Caki2 (cell line): ENCODE data around the gene MED25. TPM values are rescaled to one million over a fixed set of nuclear protein-coding genes. Genes with fewer than 3 reads are reported as not detected.
A peak's percentile ranks its signal among the peaks of the same experiment; 100 is the strongest.

Experiments
- DNase-seq: peaks from one replicate; pipeline ENCODE4 v3.0.0-alpha.2; 2015; ENCODE audit warnings: low read depth
- in situ Hi-C: cut with HindIII; loops from 2 replicates; pipeline ENCODE4 v1.10.0; 2016; ENCODE audit warnings: low sequenced_read_pairs, low pct_unique_long_range_greater_than_20kb, mixed read lengths
- total RNA-seq: library from RNA; depleted of rRNA; stranded (reverse); fragments of >200 nt; shearing (Covaris generic); gene quantifications from 2 replicates; pipeline ENCODE4 v1.2.3, GENCODE V29; 2014; ENCODE audit warnings: low replicate concordance

Gene MED25
- total RNA-seq, 1 experiment from 2014 or later = 27.0 TPM

DNA sequence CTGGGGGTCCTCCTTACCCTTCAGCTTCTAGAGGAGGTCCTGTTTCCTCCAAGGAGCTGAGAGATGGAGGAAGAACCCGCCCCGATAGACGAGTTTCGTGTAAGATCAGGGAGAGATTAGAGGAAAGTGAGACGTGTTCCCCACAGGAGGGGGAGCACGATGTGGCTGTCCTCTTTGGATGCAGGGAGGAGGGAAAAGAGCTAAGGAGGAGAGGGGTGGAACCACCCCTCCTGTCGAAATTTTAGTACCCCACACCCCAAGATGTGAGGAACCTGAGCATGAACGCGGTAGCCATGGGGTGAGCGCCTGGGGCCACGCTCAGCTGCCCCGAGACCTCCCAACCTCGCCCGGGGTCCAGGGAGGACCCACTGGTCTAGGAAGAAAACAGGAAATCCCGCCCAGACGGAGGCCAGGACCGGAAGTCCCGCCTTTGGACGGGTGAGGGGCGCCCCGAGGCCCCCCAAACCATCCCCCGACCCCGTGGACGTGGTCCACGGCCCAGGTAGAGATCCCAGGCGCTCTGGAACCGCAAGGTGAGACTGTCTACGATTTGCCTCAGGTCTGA is 57.9 kb downstream of the MED25 start:
- in situ Hi-C loops = no loop called here
- peak; percentile 61 for DNase-seq

DNA sequence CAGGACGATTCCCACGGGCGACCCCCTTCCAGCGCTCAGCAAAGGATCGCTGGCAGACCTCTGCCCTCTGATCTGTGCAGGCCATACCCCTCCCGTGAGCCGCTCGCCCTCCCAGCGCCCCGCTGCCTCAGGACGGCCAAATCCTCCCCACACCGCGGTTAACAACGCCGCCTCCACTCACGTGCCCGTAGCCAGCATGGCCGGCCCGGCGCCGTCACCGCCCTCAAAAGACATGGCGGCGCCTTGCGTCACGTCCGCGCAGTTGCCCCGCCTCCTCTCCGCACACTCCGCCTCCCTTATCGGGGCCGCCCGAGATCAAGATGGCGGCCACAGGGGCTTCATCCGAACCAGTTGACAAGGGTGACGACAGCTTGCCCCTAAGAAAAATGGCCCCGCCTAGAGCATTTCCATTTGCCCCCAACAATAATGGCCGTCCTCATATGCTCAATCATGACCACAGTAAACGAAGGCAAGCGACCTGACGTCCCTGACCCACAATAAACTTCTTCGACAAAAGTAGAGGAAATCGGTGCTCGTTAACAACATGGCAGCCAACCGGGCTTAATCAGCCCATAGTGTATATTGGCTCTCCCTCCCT is 58.4 kb downstream of the MED25 start:
- in situ Hi-C loops = no loop called here
- DNase-seq = peak; percentile 99

GRCh38 chr19:49877020-49877878 is 59.2 kb downstream of the MED25 start, which contains the start of the genes AKT1S1 and TBC1D17:
Gene AKT1S1 (minus strand): TSS chr19:49877355. CDS start chr19:49873295, 4,060 bp downstream.
Gene TBC1D17 (plus strand): TSS chr19:49877702. CDS start chr19:49877724, 22 bp downstream.
- in situ Hi-C loops = no loop called here
- DNase-seq = peak; percentile 100

GRCh38 chr19:49877879-49878743 is 60.0 kb downstream of the MED25 start:
- DNase-seq = peak; percentile 96
- in situ Hi-C loops = no loop called here

DNA sequence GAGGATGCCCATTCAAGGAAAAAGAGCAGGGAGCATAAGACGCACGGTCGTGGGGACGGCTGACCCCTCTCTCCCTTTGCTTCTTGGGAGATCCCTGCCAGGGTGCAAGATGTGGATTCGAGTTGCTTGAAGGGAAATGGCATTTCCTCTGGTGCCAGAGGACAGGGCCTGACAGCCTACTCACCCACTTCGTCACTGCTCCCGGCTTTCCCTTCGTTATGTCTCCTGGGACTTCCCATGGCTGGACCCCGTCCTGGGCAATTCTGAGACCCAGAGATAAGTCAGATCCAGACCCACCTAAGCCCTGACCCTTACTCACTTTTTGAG is 60.6 kb downstream of the MED25 start:
- in situ Hi-C loops = no loop called here
- DNase-seq = no peak

DNA sequence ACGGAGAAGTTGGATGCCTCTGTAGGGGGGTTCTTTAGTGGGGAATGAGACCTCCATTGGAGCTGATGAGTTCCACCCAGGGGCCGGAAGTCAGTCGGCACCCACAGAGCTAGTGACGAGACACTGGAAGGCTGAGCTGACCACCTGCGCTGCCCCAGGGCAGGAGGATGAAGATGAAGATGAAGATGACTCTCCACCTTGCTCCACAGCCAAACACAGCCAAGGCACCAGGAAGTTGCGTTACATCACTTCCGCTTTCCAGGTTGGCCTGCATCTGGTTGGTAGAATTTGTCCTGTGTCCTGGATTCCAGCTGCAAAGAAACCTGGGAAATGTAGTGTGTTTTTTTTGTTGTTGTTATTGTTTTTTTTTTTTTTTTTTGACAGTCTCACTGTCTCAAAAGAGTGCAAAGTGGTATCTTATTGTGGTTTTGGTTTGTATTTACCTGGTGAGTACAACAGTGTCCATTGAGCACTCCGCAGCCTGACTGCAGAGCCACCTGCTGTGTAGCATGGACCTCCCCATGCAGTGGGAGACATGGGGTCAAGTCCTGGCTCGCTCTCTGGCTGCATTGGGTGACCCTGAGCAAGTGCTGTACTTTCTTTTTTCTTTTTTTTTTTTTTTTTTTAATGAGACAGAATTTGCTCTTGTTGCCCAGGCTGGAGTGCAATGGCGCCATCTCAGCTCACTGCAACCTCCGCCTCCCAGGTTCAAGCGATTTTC is 61.3 kb downstream of the MED25 start:
- DNase-seq = peak; percentile 19
- in situ Hi-C loops = no loop called here

DNA sequence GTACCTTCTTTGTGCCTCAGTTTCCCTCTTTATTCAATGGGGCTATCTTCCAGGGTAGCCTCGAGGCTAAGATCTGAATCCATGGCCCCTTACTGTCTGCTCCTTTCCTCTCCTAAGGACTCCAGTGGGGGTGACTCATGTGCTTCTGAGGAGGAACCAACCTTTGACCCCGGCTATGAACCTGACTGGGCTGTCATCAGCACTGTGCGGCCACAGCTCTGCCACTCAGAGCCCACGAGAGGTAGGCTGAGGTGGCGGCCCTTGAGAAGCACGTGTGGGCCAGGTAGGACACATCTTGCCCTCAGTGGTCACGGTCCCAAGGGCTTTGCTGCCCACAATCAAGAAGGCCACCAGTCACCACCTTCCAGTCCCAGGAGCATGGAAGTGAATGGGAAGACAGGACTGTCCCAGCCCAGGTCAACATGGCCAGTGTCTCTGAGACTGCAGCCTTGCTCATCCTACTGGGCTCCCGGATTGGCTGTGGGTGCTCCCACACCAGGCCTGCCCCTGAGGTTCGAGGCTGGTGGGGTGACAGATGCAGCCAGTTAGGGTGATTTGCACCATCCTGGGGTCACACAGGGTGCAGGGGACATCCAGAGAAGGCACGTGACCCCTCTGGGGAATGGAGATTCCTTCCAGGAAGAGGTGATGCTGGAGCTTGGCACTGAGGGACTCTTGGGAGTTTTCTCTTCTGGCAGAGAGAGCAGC is 62.2 kb downstream of the MED25 start:
- DNase-seq = no peak
- in situ Hi-C loops = no loop called here

GRCh38 chr19:49881186-49881585 is 63.1 kb downstream of the MED25 start:
- in situ Hi-C loops = no loop called here
- no peak for DNase-seq

DNA sequence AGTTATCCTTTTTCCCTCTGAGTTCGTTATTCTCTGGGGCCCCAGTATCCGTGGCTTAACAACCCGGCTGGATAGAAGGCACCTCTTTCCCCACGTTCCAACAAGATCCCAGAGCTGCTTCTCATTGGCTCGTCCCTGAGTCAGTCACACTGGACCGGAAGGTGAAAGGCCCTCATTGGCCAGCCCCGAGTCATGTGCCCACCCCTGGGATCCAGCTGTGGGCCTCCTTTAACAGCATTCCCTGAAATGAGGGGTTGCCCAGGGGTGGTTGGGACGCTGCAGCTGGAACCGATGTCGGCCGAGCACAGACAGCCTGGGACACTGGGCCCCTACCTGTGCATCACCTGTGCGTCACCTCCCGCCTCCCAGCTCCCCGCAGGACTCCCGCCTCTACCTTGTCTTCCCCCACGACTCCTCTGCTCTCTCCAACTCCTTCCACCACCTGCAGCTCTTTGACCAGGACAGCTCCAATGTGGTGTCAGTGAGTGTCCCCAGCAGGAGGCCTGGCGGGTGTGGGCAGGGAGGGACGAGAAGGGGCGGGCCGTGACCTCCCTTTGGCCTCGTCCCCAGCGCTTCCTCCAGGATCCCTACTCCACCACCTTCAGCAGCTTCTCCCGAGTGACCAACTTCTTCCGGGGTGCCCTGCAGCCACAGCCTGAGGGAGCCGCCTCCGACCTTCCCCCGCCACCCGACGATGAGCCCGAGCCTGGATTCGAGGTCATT is 63.7 kb downstream of the MED25 start:
- DNase-seq = no peak
- in situ Hi-C loops = no loop called here

DNA sequence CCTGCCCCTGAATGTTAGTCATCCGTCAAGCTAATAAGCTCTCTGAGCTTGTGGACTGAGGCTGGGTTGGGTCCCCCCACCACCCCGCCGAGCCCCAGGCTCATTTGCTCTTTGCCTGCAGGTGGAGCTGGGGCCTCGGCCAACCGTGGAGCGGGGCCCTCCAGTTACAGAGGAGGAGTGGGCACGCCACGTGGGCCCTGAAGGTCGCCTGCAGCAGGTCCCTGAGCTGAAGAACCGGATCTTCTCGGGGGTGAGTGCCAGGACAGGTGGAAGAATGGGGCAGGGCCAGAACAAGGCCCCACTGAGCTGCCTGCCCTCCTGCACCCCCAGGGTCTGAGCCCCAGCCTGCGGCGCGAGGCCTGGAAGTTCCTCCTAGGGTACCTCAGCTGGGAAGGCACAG is 64.6 kb downstream of the MED25 start:
- no peak for DNase-seq
- in situ Hi-C loops = no loop called here

- DNase-seq = no peak
- in situ Hi-C loops = no loop called here
Observed at GRCh38 chr19:49883094-49883493, 65.0 kb downstream of the MED25 start.

GRCh38 chr19:49884109-49884508 is 66.0 kb downstream of the MED25 start:
- in situ Hi-C loops = no loop called here
- DNase-seq = no peak

GRCh38 chr19:49884760-49885159 is 66.7 kb downstream of the MED25 start:
- DNase-seq = no peak
- in situ Hi-C loops = no loop called here
